Astrocyte (in vitro differentiated cells and primary cell): ENCODE results near the gene TRABD2A.

ENCODE experiments used
- EZH2 ChIP-seq: IDR thresholded peaks from 2 replicates; pipeline ENCODE4 v1.6.1; 2012; ENCODE audit warnings: mild to moderate bottlenecking, low read length, inconsistent platforms; ENCODE audit not compliant: insufficient read depth
- TF ChIP-seq, protein P1 (sequence below): IDR thresholded peaks from 2 replicates; pipeline ENCODE4 v1.5.1; 2011; ENCODE audit warnings: low read depth, mild to moderate bottlenecking, inconsistent platforms, low read length, moderate library complexity; ENCODE audit not compliant: insufficient read depth

DNA sequence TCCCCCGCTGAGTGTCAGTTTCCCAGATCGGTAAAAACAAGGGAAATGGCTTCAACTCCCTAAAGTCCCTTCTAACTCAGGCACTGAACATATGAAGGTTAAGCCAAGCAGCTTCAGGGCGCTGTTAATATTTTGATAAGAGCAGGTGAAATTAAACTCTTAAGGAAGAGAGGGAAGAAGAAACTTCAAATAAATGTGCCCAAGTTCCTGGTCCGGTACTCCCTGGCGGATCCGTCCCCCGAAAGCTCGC lies 564 bp downstream of the TRABD2A start:
- TF ChIP-seq, protein P1, sequence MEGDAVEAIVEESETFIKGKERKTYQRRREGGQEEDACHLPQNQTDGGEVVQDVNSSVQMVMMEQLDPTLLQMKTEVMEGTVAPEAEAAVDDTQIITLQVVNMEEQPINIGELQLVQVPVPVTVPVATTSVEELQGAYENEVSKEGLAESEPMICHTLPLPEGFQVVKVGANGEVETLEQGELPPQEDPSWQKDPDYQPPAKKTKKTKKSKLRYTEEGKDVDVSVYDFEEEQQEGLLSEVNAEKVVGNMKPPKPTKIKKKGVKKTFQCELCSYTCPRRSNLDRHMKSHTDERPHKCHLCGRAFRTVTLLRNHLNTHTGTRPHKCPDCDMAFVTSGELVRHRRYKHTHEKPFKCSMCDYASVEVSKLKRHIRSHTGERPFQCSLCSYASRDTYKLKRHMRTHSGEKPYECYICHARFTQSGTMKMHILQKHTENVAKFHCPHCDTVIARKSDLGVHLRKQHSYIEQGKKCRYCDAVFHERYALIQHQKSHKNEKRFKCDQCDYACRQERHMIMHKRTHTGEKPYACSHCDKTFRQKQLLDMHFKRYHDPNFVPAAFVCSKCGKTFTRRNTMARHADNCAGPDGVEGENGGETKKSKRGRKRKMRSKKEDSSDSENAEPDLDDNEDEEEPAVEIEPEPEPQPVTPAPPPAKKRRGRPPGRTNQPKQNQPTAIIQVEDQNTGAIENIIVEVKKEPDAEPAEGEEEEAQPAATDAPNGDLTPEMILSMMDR, result no peak
- TF ChIP-seq EZH2, result no peak
